ENCODE data around the gene HARS2. TPM values are rescaled to one million over a fixed set of nuclear protein-coding genes. Genes with fewer than 3 reads are reported as not detected.

Gene HARS2
- total RNA-seq, 4 donors from 2014 or later: 16.0 to 41.6 (median 25.5) TPM

DNA sequence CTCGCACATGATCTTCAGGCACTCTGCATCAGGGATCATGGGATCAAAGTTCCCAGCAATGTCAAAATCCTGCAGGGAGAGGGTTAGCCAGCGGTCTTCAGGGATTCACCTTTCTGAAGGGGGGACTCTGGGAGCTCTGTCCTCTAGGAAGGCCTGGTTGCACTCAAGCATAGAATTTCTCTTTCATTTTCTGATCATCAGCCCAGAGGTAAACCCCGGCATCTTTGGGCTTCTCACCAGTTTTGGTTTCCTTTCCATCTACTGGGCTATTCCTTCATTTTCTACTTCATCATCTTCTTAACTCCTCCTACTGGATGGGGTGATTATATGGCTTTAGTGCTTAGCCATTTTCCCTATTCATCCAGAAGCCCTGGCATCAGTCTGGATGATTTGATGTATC is 13.3 kb upstream of the HARS2 start:
- Histone ChIP-seq H3K4me3 (no peak overlapping the region), H3K4me1 (peaks cover 0 to 2% (median 0%) of the 10 kb centered on the region in 3 donors), H3K36me3 (peaks cover 0 to 100% of the 10 kb centered on the region in 2 donors), H3K9me3 (no peaks in the 10 kb centered on the region), H3K27ac (no peak overlapping the region), H3K27me3 (no peaks in the 10 kb centered on the region)
- 94 to 100% methylated on average over 2 to 3 of the region's 3 CpGs for WGBS, 2 donors (ENCODE audit: low coverage in 1 of 2)
- no peak for ATAC-seq
- TF ChIP-seq EP300 (IDR thresholded peaks at IDR 0.05): no peak
- no peak for TF ChIP-seq POLR2A (IDR thresholded peaks at IDR 0.05)
- TF ChIP-seq, protein P1, sequence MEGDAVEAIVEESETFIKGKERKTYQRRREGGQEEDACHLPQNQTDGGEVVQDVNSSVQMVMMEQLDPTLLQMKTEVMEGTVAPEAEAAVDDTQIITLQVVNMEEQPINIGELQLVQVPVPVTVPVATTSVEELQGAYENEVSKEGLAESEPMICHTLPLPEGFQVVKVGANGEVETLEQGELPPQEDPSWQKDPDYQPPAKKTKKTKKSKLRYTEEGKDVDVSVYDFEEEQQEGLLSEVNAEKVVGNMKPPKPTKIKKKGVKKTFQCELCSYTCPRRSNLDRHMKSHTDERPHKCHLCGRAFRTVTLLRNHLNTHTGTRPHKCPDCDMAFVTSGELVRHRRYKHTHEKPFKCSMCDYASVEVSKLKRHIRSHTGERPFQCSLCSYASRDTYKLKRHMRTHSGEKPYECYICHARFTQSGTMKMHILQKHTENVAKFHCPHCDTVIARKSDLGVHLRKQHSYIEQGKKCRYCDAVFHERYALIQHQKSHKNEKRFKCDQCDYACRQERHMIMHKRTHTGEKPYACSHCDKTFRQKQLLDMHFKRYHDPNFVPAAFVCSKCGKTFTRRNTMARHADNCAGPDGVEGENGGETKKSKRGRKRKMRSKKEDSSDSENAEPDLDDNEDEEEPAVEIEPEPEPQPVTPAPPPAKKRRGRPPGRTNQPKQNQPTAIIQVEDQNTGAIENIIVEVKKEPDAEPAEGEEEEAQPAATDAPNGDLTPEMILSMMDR (IDR thresholded peaks at IDR 0.05): no peak
- no peak for TF ChIP-seq POLR2AphosphoS5 (IDR thresholded peaks at IDR 0.05)

DNA sequence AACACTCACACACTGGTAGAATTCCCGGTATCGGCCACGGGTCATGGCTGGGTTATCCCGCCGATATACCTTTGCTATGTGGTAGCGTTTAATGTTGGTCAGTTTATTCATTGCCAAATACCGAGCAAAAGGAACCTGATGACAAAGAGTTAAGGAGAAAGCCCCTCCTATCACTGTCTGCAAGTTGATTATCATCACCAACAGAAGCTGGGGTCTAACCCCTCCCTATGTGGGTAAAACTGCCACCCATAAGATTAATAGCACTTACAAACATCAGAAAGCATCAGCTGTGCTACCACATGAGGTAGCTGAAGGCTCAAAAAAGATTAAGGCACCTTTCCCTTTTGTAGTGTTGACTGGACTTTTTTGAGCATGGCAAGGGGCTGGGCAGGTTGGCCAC is 12.3 kb upstream of the HARS2 start:
- Histone ChIP-seq H3K36me3 (peaks cover 0 to 100% of the 10 kb centered on the region in 2 donors), H3K4me1 (no peaks in the 10 kb centered on the region), H3K4me3 (no peak overlapping the region), H3K9me3 (no peaks in the 10 kb centered on the region), H3K27ac (no peak overlapping the region), H3K27me3 (no peaks in the 10 kb centered on the region)
- TF ChIP-seq EP300 (IDR thresholded peaks at IDR 0.05) (no peak), POLR2AphosphoS5 (IDR thresholded peaks at IDR 0.05) (no peak), POLR2A (IDR thresholded peaks at IDR 0.05) (no peak)
- TF ChIP-seq, protein P1 (IDR thresholded peaks at IDR 0.05): no peak
- WGBS, 2 donors (ENCODE audit: low coverage in 1 of 2): 94 to 100% methylated on average over 6 of the region's 7 CpGs
- ATAC-seq: no peak

DNA sequence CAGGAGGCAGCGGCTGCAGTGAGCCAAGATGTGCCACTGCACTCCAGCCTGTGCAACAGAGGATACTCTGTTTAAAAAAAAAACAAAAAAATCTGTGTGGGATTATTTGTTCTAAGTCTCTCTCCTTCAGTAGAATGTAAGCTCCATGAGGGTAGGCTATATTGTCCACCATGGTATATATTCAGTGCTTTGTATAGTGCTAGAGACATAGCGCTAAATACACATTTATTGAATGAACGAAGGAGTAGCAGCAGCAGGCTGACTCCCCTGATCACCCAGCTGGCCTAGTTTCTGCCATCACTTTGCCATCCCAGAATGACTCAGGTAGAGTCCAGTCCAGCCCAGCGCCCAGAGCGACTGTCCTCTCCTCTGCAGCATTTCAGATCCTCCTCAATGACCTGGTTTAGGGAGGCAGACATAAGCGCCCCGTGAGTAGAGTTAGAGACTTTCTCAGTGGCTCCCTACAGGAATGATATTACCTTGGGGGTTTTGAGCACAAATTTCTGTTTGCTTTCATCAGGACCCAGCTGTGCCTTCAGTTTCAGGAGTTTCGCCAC is 801 bp upstream of the HARS2 start:
- no peak for TF ChIP-seq POLR2AphosphoS5 (IDR thresholded peaks at IDR 0.05)
- no peak for TF ChIP-seq EP300 (IDR thresholded peaks at IDR 0.05)
- TF ChIP-seq, protein P1 (IDR thresholded peaks at IDR 0.05): no peak
- no peak for TF ChIP-seq POLR2A (IDR thresholded peaks at IDR 0.05)
- H3K4me3 ChIP-seq: peak overlapping the region; percentile 66 to 77
- H3K4me1 ChIP-seq: peaks cover 2 to 50% (median 21%) of the 10 kb centered on the region in 3 donors
- ATAC-seq: no peak
- H3K36me3 ChIP-seq: peaks cover 0 to 49% of the 10 kb centered on the region in 2 donors
- H3K27ac ChIP-seq: peak overlapping the region; percentile 1 to 88 (median 86)
- H3K27me3 ChIP-seq: no peaks in the 10 kb centered on the region
- H3K9me3 ChIP-seq: no peaks in the 10 kb centered on the region
- 61 to 66% methylated on average over 4 to 8 of the region's 8 CpGs for WGBS, 2 donors (ENCODE audit: low coverage in 1 of 2)

DNA sequence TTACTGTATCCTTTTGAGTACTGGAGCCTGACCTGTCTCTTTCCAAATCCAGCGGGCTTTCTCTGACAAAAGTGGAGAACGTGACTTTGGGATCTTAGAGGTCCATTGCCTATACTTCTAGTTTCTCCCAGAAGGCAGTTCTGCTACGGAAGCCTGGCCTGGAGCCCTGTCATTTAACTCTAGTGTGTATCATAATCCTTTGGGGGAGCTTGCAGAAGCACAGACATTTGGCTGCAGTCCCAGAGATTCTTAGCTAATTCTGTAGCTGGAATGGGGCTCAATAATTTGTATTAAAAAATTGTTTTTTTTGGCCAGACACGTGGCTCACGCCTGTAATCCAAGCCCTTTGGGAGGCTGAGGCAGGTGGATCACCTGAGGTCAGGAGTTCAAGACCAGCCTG is 3.0 kb downstream of the HARS2 start:
- H3K27me3 ChIP-seq: no peaks in the 10 kb centered on the region
- 43 to 100% methylated on average over 1 to 3 of the region's 5 CpGs for WGBS, 2 donors (ENCODE audit: low coverage in 1 of 2)
- H3K36me3 ChIP-seq: peaks cover 14 to 61% of the 10 kb centered on the region in 2 donors
- H3K4me1 ChIP-seq: peaks cover 2 to 47% (median 21%) of the 10 kb centered on the region in 3 donors
- ATAC-seq: no peak
- no peaks in the 10 kb centered on the region for H3K9me3 ChIP-seq
- no peak overlapping the region for H3K27ac ChIP-seq
- TF ChIP-seq, protein P1 (IDR thresholded peaks at IDR 0.05): no peak
- TF ChIP-seq EP300 (IDR thresholded peaks at IDR 0.05): no peak
- no peak for TF ChIP-seq POLR2A (IDR thresholded peaks at IDR 0.05)
- no peak for TF ChIP-seq POLR2AphosphoS5 (IDR thresholded peaks at IDR 0.05)
- no peak overlapping the region for H3K4me3 ChIP-seq

DNA sequence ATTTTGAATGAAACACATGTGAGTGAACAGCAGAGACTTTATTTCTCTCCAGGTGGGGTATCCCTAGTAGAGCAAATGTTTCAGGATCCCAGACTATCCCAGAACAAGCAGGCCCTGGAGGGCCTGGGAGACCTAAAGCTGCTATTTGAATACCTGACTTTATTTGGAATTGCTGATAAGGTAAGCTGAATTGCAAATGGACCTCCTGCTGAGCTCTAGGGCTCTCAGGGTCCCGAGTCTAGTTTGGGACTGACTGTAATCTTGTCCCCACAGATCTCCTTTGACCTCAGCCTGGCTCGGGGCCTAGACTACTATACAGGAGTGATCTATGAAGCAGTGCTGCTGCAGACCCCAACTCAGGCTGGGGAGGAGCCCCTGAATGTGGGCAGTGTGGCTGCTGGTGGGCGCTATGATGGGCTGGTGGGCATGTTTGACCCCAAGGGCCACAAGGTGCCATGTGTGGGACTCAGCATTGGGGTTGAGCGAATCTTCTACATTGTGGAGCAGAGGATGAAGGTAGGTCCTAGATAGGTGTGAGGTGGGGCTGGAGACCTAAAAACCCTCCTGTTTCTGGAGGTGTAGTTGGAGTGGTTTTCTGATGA is 5.7 kb downstream of the HARS2 start:
- H3K36me3 ChIP-seq: peaks cover 14 to 69% of the 10 kb centered on the region in 2 donors
- no peak overlapping the region for H3K4me3 ChIP-seq
- TF ChIP-seq POLR2AphosphoS5 (IDR thresholded peaks at IDR 0.05): no peak
- TF ChIP-seq POLR2A (IDR thresholded peaks at IDR 0.05): no peak
- TF ChIP-seq, protein P1 (IDR thresholded peaks at IDR 0.05): no peak
- no peak for TF ChIP-seq EP300 (IDR thresholded peaks at IDR 0.05)
- WGBS, 2 donors (ENCODE audit: low coverage in 1 of 2): 90 to 100% methylated on average over 1 to 2 of the region's 4 CpGs
- H3K27ac ChIP-seq: no peak overlapping the region
- H3K4me1 ChIP-seq: peaks cover 8 to 49% (median 25%) of the 10 kb centered on the region in 3 donors
- ATAC-seq: no peak
- H3K27me3 ChIP-seq: no peaks in the 10 kb centered on the region
- no peaks in the 10 kb centered on the region for H3K9me3 ChIP-seq

Measured in gastroesophageal sphincter (tissue), 4 donors.